HepG2 (cell line): ENCODE data around the gene TTYH1. TPM values are rescaled to one million over a fixed set of nuclear protein-coding genes. Genes with fewer than 3 reads are reported as not detected.

Source experiments
- ATAC-seq: fragments of 200-7000 bp; cut with Tn5 transposase; 3 replicates; pipeline ENCODE4 v1.9.1; 2020; ENCODE audit warnings: mild to moderate bottlenecking, moderate library complexity
- BruUV-seq: library from RNA; stranded (reverse); fragments of 400-500 nt; replicated peaks from 2 replicates; lab custom pipeline; 2021; lab: Mats Ljungman, UMichigan
- CTCF ChIA-PET: fragments of 300-600 bp; formaldehyde crosslinking; extraction: SDS; loops from one replicate; lab custom pipeline; 2021; ENCODE audit warnings: low total read pairs, inconsistent platforms, low intra/inter-chr PET ratio; lab: Yijun Ruan, JAX
- POLR2A ChIA-PET: fragments of 350-600 bp; sonication (Branson Sonifier 250); formaldehyde crosslinking; loops from one replicate; lab custom pipeline; 2020; ENCODE audit warnings: antibody characterized with exemption, inconsistent platforms; lab: Yijun Ruan, JAX
- DNase-seq: peaks from one replicate; pipeline ENCODE4 v3.0.0-alpha.2; 2015; ENCODE audit warnings: low spot score
- FAIRE-seq: peaks from 3 replicates; lab custom pipeline; 2011; peaks lifted over from hg19 to GRCh38; lab: Jason Lieb, UNC
- H2AFZ ChIP-seq: one replicate; pipeline ENCODE4 v1.6.1; 2011; ENCODE audit warnings: low read length, inconsistent platforms
- H3K27ac ChIP-seq: fragments of 300-600 bp; 3 replicates; pipeline ENCODE4 v1.8.0; 2011; ENCODE audit warnings: mixed run types, mild to moderate bottlenecking, mixed read lengths, low read length, inconsistent platforms; ENCODE audit not compliant: insufficient read depth; ENCODE audit errors: extremely low read length
- H3K27me3 ChIP-seq, 2 experiments: fragments of 200-600 bp in 1 of 2; 2 replicates in 1 of 2; 3 replicates in 1 of 2; pipeline versions ENCODE4 v1.6.0 to v1.8.0; 2011; ENCODE audit warnings: low read length in 2 of 2, mild to moderate bottlenecking in 2 of 2, moderate library complexity in 2 of 2, inconsistent platforms in 1 of 2; ENCODE audit not compliant: insufficient read depth in 2 of 2, control insufficient read depth in 1 of 2
- H3K36me3 ChIP-seq, 2 experiments: fragments of 200-600 bp in 1 of 2; replicated peaks in 1 of 2; 2 replicates in 1 of 2; 3 replicates in 1 of 2; pipeline versions ENCODE4 v1.5.1 to v1.8.0; 2011; ENCODE audit warnings: low read length in 2 of 2, inconsistent platforms in 1 of 2; ENCODE audit not compliant: insufficient read depth in 2 of 2, control insufficient read depth in 1 of 2
- H3K4me1 ChIP-seq: 2 replicates; pipeline ENCODE4 v1.5.1; 2012; ENCODE audit warnings: low read length, inconsistent platforms; ENCODE audit not compliant: insufficient read depth
- H3K4me2 ChIP-seq: 2 replicates; pipeline ENCODE4 v1.6.0; 2011; ENCODE audit warnings: low read depth, low read length, inconsistent platforms
- H3K4me3 ChIP-seq, 3 experiments: fragments of 200-600 bp in 1 of 3; sonication (generic), shearing (Covaris generic) in 1 of 3; replicated peaks in 1 of 3; 2 replicates each; pipeline ENCODE4 v1.5.1; 2011 to 2016; ENCODE audit warnings: low read length in 3 of 3, inconsistent platforms in 2 of 3, low read depth in 2 of 3, mild to moderate bottlenecking in 2 of 3, control low read depth in 1 of 3, mixed read lengths in 1 of 3; ENCODE audit not compliant: insufficient read depth in 1 of 3
- H3K79me2 ChIP-seq: one replicate; pipeline ENCODE4 v1.6.1; 2011; ENCODE audit warnings: low read length, inconsistent platforms; ENCODE audit not compliant: insufficient read depth
- H3K9ac ChIP-seq: 2 replicates; pipeline ENCODE4 v1.6.0; 2011; ENCODE audit warnings: mild to moderate bottlenecking, low read depth, low read length, inconsistent platforms; ENCODE audit not compliant: insufficient read depth
- H3K9me3 ChIP-seq: 2 replicates; pipeline ENCODE4 v1.5.1; 2012; ENCODE audit warnings: mild to moderate bottlenecking, low read length
- H4K20me1 ChIP-seq: 2 replicates; pipeline ENCODE4 v1.6.0; 2011; ENCODE audit warnings: inconsistent platforms, mild to moderate bottlenecking, low read length, moderate library complexity; ENCODE audit not compliant: insufficient read depth
- CENPT ChIP-seq: sonication (generic); formaldehyde crosslinking; IDR thresholded peaks from 2 replicates; pipeline ENCODE4 v1.8.0; 2022; ENCODE audit warnings: low read depth, mild to moderate bottlenecking, moderate library complexity, missing genetic modification reagents
- CHD2 ChIP-seq: IDR thresholded peaks from 2 replicates; pipeline ENCODE4 v1.6.1; 2011; ENCODE audit warnings: low read depth, low read length, improper control_type of control experiment
- CREB1 ChIP-seq, 2 experiments: fragments of 450-650 bp in 1 of 2; IDR thresholded peaks; 2 replicates each; pipeline ENCODE4 v1.6.1; 2016 to 2017; ENCODE audit warnings: control low read depth in 1 of 2, mild to moderate bottlenecking in 1 of 2, missing compliant biosample characterization in 1 of 2, missing genetic modification characterization in 1 of 2
- FOXP1 ChIP-seq, 2 experiments: fragments of 450-650 bp in 1 of 2; IDR thresholded peaks; 2 replicates each; pipeline ENCODE4 v1.6.1; 2017 to 2018; ENCODE audit warnings: antibody characterized with exemption in 1 of 2
- IRF9 ChIP-seq: sonication (generic); formaldehyde crosslinking; IDR thresholded peaks from 2 replicates; pipeline ENCODE4 v1.8.0; 2022; ENCODE audit warnings: missing genetic modification reagents, mild to moderate bottlenecking, borderline replicate concordance
- KLF6 ChIP-seq: IDR thresholded peaks from 2 replicates; pipeline ENCODE4 v1.8.0; 2016; ENCODE audit warnings: missing biosample characterization, missing genetic modification reagents
- MYC ChIP-seq: sonication (generic); formaldehyde crosslinking; IDR thresholded peaks from 2 replicates; pipeline ENCODE4 v1.9.0; 2021; ENCODE audit warnings: missing genetic modification reagents, borderline replicate concordance
- RBM22 ChIP-seq: fragments of 200-400 bp; formaldehyde crosslinking; optimal IDR thresholded peaks from 2 replicates; pipeline ENCODE3; 2017; ENCODE audit warnings: mild to moderate bottlenecking, low read length, moderate library complexity
- TEAD3 ChIP-seq: optimal IDR thresholded peaks from 2 replicates; pipeline ENCODE3; 2016; ENCODE audit warnings: borderline replicate concordance
- TGIF2 ChIP-seq: IDR thresholded peaks from 2 replicates; pipeline ENCODE4 v1.6.1; 2016; ENCODE audit warnings: control low read depth, missing compliant biosample characterization
- THRA ChIP-seq: sonication (generic); formaldehyde crosslinking; IDR thresholded peaks from 2 replicates; pipeline ENCODE4 v1.4.0; 2020; ENCODE audit warnings: missing genetic modification reagents, borderline replicate concordance
- TOPORS ChIP-seq: sonication (generic); formaldehyde crosslinking; IDR thresholded peaks from 2 replicates; pipeline ENCODE4 v1.8.0; 2023; ENCODE audit warnings: mild to moderate bottlenecking, missing genetic modification reagents
- ZBTB7A ChIP-seq: sonication (generic); formaldehyde crosslinking; IDR thresholded peaks from 2 replicates; pipeline ENCODE4 v1.8.0; 2022; ENCODE audit warnings: mild to moderate bottlenecking, missing genetic modification reagents
- ZNF17 ChIP-seq: sonication (generic); formaldehyde crosslinking; IDR thresholded peaks from 2 replicates; pipeline ENCODE4 v1.5.0; 2020; ENCODE audit warnings: mild to moderate bottlenecking, missing genetic modification reagents
- ZNF354B ChIP-seq: sonication (generic); formaldehyde crosslinking; IDR thresholded peaks from 2 replicates; pipeline ENCODE4 v1.8.0; 2022; ENCODE audit warnings: mild to moderate bottlenecking, missing genetic modification reagents
- ZNF501 ChIP-seq: sonication (generic); formaldehyde crosslinking; IDR thresholded peaks from 2 replicates; pipeline ENCODE4 v1.5.1; 2020; ENCODE audit warnings: mild to moderate bottlenecking, moderate library complexity, missing genetic modification reagents
- ZNF746 ChIP-seq: sonication (generic); formaldehyde crosslinking; IDR thresholded peaks from 2 replicates; pipeline ENCODE4 v1.8.0; 2022; ENCODE audit warnings: mild to moderate bottlenecking, missing genetic modification reagents
- ZNF773 ChIP-seq: sonication (generic); formaldehyde crosslinking; IDR thresholded peaks from 2 replicates; pipeline ENCODE4 v1.4.0; 2020; ENCODE audit warnings: missing genetic modification reagents, borderline replicate concordance
- ZNF775 ChIP-seq: sonication (generic); formaldehyde crosslinking; IDR thresholded peaks from 2 replicates; pipeline ENCODE4 v1.4.0; 2020; ENCODE audit warnings: missing genetic modification reagents, mild to moderate bottlenecking, moderate library complexity, borderline replicate concordance
- WGBS: methylation state at CpG from one replicate; pipeline ENCODE4 v1.1.6; 2017; ENCODE audit warnings: low lambda C conversion rate; 5-methylcytosine and 5-hydroxymethylcytosine counted together
- in situ Hi-C: cut with HindIII; loops from 2 replicates; pipeline ENCODE4 v1.10.0; 2017; ENCODE audit warnings: low pct_unique_long_range_greater_than_20kb; ENCODE audit not compliant: extremely low pct_ligation_motif_present
- intact Hi-C: fragments of 100-400 bp; cut with micrococcal nuclease; formaldehyde crosslinking; loops from one replicate; pipeline ENCODE4 v1.10.0; 2022; ENCODE audit not compliant: unreplicated experiment
- polyA plus RNA-seq, 8 experiments: library from polyadenylated mRNA; depleted of rRNA in 3 of 8; stranded (reverse) in 7 of 8; unstranded in 1 of 8; fragments of >200 nt; fragmentation: Illumina TruSeq in 4 of 8; extraction: Trizol in 4 of 8; gene quantifications; 2 replicates each; pipeline versions ENCODE4 v1.2.1 to v1.2.3, GENCODE V29; 2011 to 2016; ENCODE audit warnings: low read depth in 4 of 8, missing spikeins in 1 of 8, mixed read lengths in 1 of 8; ENCODE audit not compliant: insufficient read depth in 1 of 8
- total RNA-seq, 5 experiments: library from RNA; depleted of rRNA; stranded (reverse); fragments of >200 nt; fragmentation: Illumina TruSeq; extraction: Trizol; gene quantifications; 2 replicates each; pipeline ENCODE4 v1.2.3, GENCODE V29; 2016; ENCODE audit warnings: low read depth in 1 of 5
- TF ChIP-seq, protein P1 (sequence below): sonication (generic); formaldehyde crosslinking; IDR thresholded peaks from 2 replicates; pipeline ENCODE4 v1.5.1; 2020; ENCODE audit warnings: missing genetic modification reagents, mild to moderate bottlenecking, borderline replicate concordance

The TTYH1 gene
- total and polyA plus RNA-seq, 2 of the 13 experiments (the other 11 are each of a cell fraction or from before 2014, with no cell fraction given) = 6.9 to 19.9 TPM

DNA sequence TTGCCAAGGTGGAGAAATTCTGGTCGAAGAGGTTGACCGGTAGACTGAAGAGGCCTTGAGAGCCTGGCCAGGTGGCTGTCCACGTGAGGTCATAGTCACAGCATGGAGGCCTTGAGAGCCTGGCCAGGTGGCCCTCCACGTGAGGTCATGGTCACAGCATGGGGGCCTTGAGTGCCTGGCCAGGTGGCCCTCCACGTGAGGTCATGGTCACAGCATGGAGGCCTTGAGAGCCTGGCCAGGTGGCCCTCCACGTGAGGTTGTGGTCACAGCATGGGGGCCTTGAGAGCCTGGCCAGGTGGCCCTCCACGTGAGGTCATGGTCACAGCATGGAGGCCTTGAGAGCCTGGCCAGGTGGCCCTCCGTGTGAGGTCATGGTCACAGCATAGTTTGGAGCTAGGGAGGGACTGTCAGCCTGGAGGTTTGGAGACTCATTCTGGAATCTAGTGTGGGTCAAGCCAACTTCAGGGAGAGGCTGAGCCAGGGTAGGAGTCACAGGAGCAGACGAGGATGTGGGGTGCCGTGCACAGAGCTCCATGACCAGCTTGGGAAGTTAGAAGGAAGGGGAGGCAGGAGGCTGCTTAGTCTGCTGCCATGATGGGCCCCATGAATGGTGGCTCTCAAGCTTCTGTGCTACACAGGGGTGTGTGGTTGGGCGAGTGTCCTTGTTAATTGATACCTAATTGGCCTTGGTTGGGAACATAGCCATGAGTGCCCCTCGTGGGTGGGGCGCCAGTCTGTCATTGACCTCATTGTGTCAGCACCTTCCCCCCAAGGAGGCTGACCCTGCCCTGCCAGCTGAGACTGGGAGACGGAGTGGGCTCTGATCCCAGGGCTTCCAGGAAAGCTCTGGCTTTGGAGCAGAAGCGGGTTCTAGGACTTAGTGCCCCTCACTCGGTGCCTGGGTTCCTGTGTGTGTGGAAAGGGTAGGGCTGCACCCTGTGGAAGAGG is 44.3 kb downstream of the TTYH1 start:
- Histone ChIP-seq H3K9ac (no peak overlapping the region), H3K27me3 (no peaks in the 10 kb centered on the region), H3K9me3 (no peaks in the 10 kb centered on the region), H3K4me2 (no peak overlapping the region), H3K4me3 (no peak overlapping the region), H3K36me3 (peaks cover 35 to 60% of the 10 kb centered on the region in 2 experiments), H3K4me1 (peaks cover 21% of the 10 kb centered on the region), H3K27ac (no peak overlapping the region), H3K79me2 (peaks cover 12% of the 10 kb centered on the region), H4K20me1 (peaks cover 10% of the 10 kb centered on the region; the same call in 1 of the 2 replicates), H2AFZ (no peak overlapping the region)
- 88% methylated on average over 7 of the region's 16 CpGs for WGBS
- ChIA-PET CTCF (no interaction called here), POLR2A (interaction anchor here (1.4 to 3.5 kb wide), 2 partner anchors 11 to 323 kb away, joined by 3 to 18 read pairs; partner anchors contain the start of gene LENG8)
- BruUV-seq = no TSS peak
- ATAC-seq = no peak
- no peak for DNase-seq
- intact Hi-C loops = no loop called here
- in situ Hi-C loops = no loop called here
- no peak for FAIRE-seq
- TF ChIP-seq CREB1 (IDR thresholded peaks at IDR 0.05) = 0 out of 2 replicates have a peak, but pooled peaks have one; percentile 43
- no peak for TF ChIP-seq CREB1 (CRISPR knock-in tag; IDR thresholded peaks at IDR 0.05)
- TF ChIP-seq TOPORS = no peak
- no peak for TF ChIP-seq CHD2
- TF ChIP-seq CENPT (CRISPR knock-in tag) = 0 out of 2 replicates have a peak, but pooled peaks have one; percentile 6
- TF ChIP-seq ZNF354B (CRISPR knock-in tag) = no peak
- no peak for TF ChIP-seq ZNF746 (CRISPR knock-in tag)
- no peak for TF ChIP-seq TGIF2 (CRISPR knock-in tag)
- TF ChIP-seq MYC (CRISPR knock-in tag) = no peak
- no peak for TF ChIP-seq FOXP1 (IDR thresholded peaks at IDR 0.05)
- no peak for TF ChIP-seq FOXP1 (CRISPR knock-in tag; IDR thresholded peaks at IDR 0.05)
- TF ChIP-seq ZNF773 (CRISPR knock-in tag) = no peak
- peak; percentile 54 for TF ChIP-seq RBM22
- 0 out of 2 replicates have a peak, but pooled peaks have one; percentile 33 for TF ChIP-seq THRA (CRISPR knock-in tag)
- TF ChIP-seq KLF6 (CRISPR knock-in tag) = no peak
- no peak for TF ChIP-seq ZNF17
- no peak for TF ChIP-seq ZNF775 (CRISPR knock-in tag)
- no peak for TF ChIP-seq TEAD3 (CRISPR knock-in tag)
- TF ChIP-seq ZBTB7A (CRISPR knock-in tag) = no peak
- TF ChIP-seq, protein P1, sequence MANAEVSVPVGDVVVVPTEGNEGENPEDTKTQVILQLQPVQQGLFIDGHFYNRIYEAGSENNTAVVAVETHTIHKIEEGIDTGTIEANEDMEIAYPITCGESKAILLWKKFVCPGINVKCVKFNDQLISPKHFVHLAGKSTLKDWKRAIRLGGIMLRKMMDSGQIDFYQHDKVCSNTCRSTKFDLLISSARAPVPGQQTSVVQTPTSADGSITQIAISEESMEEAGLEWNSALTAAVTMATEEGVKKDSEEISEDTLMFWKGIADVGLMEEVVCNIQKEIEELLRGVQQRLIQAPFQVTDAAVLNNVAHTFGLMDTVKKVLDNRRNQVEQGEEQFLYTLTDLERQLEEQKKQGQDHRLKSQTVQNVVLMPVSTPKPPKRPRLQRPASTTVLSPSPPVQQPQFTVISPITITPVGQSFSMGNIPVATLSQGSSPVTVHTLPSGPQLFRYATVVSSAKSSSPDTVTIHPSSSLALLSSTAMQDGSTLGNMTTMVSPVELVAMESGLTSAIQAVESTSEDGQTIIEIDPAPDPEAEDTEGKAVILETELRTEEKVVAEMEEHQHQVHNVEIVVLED (CRISPR knock-in tag) = no peak
- no peak for TF ChIP-seq ZNF501 (CRISPR knock-in tag)
- no peak for TF ChIP-seq IRF9 (CRISPR knock-in tag)
